SIG-M5 treated with dmso at 0.1 percent for 504 hours (cell line): ENCODE results near the gene GRAP2.
"Not testable (repeated sequence)": the region's sequence is repeated elsewhere in the genome, so short reads cannot be mapped to it uniquely, and the experiment has no call there.

Experiments used
- DNase-seq: peaks from one replicate; lab custom pipeline; 2025; ENCODE audit not compliant: unreplicated experiment; lab: John Stamatoyannopoulos, UW

Gene GRAP2

GRCh38 chr22:39991159-39991860 lies 90.4 kb downstream of the GRAP2 start:
- DNase-seq, result no peak

- DNase-seq, result no peak
Observed at GRCh38 chr22:39992088-39992826, 91.4 kb downstream of the GRAP2 start.

GRCh38 chr22:39992894-39993293 lies 92.0 kb downstream of the GRAP2 start:
- DNase-seq, result not testable (repeated sequence)

- DNase-seq, result no peak
Observed at GRCh38 chr22:39994041-39994565, 93.2 kb downstream of the GRAP2 start.

- no peak for DNase-seq
Observed at GRCh38 chr22:39994566-39995392, 93.9 kb downstream of the GRAP2 start, which contains the start of gene FAM83F. Gene FAM83F (plus strand): TSS chr22:39994954. CDS start chr22:39995043, 89 bp downstream.

GRCh38 chr22:39995393-39996252 lies 94.7 kb downstream of the GRAP2 start:
- DNase-seq, result no peak

- DNase-seq, result no peak
Observed at GRCh38 chr22:39996732-39997131, 95.8 kb downstream of the GRAP2 start.

- DNase-seq, result no peak
Observed at GRCh38 chr22:39997421-39997820, 96.5 kb downstream of the GRAP2 start.

- no peak for DNase-seq
Observed at GRCh38 chr22:39997939-39998726, 97.2 kb downstream of the GRAP2 start.

GRCh38 chr22:39999144-39999757 lies 98.4 kb downstream of the GRAP2 start:
- DNase-seq, result no peak

GRCh38 chr22:40000171-40000570 lies 99.3 kb downstream of the GRAP2 start:
- DNase-seq, result no peak

- DNase-seq, result no peak
Observed at GRCh38 chr22:40001106-40001505, 100.2 kb downstream of the GRAP2 start.

GRCh38 chr22:40001800-40002577 lies 101.1 kb downstream of the GRAP2 start:
- no peak for DNase-seq

- no peak for DNase-seq
Observed at GRCh38 chr22:40002935-40003715, 102.2 kb downstream of the GRAP2 start.

GRCh38 chr22:40004836-40005235 lies 104.0 kb downstream of the GRAP2 start:
- no peak for DNase-seq

- no peak for DNase-seq
Observed at GRCh38 chr22:40006641-40007040, 105.8 kb downstream of the GRAP2 start.

GRCh38 chr22:40007853-40008710 lies 107.2 kb downstream of the GRAP2 start:
- DNase-seq, result peak; percentile 86
